HG03432 (cell line): ENCODE data around the gene LGALS8.
"Not testable (repeated sequence)": the region's sequence is repeated elsewhere in the genome, so short reads cannot be mapped to it uniquely, and the experiment has no call there.

Experiments
- ATAC-seq: cut with Tn5 transposase; IDR thresholded peaks from one replicate; pipeline ENCODE4 v1.9.1; 2021; ENCODE audit warnings: mild to moderate bottlenecking, moderate library complexity; ENCODE audit not compliant: unreplicated experiment

The LGALS8 gene

DNA sequence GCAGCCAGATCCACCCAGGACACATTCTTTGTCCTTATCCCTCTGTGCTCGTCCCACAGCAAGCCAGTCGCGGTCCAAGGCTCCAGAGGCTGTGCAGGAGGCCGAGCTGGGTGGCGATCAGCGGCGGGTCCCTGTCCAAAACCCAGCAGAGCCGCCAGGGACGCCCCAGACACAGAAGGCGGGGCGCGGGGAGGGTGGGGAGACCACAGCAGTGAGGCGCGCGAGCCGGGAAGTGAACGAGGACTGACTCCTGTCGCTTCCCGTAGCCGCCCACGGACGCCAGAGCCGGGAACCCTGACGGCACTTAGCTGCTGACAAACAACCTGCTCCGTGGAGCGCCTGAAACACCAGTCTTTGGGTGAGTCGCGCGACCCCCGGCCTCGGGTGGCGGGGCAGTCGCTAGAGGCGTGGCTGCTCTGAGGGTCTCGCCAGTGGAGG lies at the start of gene LGALS8:
TSS of gene LGALS8 (plus strand) at position 279 of the 438 bp plus-strand sequence. CDS start 2,089 bp downstream, outside the sequence.
- ATAC-seq = peak; percentile 74

- ATAC-seq = no peak
Measured at GRCh38 chr1:236476019-236476418, 47.8 kb upstream of the LGALS8 start.

DNA sequence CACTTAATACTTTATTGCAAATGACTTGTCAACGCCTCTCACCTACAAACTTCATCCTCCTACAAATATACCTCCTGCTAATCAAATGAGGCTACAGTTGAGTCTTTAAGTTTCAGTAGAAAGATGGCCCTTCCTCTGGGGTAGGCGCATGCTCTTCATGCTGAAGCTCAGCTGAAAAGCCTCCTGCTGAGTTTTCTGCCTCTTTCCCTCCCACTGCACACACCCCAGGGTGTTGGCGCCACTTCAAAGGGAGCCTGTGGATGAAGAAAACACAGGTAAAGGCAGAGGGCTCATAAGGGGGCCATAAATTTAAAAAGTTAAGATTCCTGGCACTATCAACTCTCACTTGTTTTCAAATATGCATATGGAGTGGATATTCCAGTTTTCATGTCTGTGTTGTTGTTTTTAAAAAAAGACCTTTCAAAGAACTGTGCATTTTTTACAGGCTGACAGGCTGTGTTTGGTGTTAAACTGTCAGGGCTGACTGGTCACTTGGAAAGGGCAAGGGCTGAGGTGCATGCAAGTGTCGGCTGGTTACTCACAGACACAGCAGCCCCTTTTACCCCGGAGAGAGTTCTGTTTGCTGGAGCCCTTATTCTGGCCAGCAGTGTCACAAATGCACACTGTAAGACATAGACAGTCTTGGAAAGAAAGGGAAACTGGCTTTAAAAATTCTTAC lies 42.9 kb upstream of the LGALS8 start:
- no peak for ATAC-seq

- no peak for ATAC-seq
Measured at GRCh38 chr1:236484310-236484971, 39.3 kb upstream of the LGALS8 start.

- no peak for ATAC-seq
Measured at GRCh38 chr1:236486356-236487002, 37.3 kb upstream of the LGALS8 start.

DNA sequence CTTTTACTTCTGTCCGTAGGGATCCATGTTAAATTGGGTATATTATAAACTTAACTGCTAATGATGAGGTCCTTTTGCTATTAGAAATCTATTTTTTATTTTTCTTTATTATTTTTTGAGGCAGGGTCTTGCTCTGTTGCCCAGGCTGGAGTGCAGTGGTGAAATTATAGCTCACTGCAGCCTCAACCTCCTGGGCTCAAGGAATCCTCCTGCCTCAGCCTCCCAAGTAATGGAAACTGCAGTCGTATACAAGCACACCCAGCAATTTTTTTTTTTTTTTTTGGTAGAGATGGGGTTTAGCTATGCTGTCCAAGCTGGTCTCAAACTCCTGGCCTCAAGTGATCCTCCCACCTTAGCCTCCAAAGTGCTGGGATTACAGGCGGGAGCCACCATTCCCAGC lies 34.6 kb upstream of the LGALS8 start:
- not testable (repeated sequence) for ATAC-seq

DNA sequence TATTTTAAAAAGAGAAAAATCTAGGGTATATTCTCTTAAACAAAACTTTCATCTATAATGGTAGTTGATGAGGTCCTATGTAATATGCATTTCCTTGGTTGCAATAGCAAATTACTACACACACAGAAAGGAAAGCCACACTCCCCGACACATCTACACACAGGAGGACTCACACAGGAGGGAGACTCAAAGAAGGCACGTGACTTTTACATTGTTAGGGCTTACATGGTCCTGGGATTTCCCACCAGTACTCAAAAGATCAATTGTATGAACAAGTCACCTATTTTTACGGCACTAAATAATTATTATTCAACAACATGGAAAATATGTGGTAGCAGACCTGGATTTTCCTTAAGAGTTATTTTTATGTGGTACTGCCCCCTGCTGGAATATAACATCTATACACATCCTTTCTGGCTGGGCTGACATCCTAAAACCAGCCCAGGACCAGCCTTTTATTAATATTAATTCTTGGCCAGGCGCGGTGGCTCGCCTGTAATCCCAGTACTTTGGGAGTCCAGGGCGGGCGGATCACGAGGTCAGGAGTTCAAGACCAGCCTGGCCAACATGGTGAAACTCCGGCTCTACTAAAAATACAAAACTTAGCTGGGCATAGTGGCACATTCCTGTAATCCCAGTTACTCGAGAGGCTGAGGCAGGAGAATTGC lies 33.9 kb upstream of the LGALS8 start:
- ATAC-seq = peak; percentile 60

GRCh38 chr1:236491469-236492136 lies 32.2 kb upstream of the LGALS8 start:
- ATAC-seq = no peak

DNA sequence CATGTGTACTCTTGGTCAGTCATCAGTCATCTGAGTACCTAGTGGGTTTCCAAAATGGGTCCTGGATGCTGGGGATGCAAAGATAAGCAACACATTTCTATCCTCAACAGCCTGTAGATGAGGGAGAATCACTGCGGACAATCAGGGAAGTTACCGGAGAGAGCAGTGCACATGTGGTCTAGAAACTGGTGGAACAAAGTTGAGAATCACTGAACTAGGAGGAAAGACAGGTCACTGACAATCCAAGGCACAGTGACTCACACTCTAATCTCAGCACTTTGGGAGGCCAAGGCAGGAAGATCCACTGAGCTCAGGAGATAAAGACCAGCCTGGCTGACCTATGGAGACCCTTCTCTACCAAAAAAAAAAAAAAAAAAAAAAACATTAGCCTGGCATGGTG lies 31.4 kb upstream of the LGALS8 start:
- no peak for ATAC-seq

- ATAC-seq = no peak
Measured at GRCh38 chr1:236494082-236494481, 29.7 kb upstream of the LGALS8 start.

DNA sequence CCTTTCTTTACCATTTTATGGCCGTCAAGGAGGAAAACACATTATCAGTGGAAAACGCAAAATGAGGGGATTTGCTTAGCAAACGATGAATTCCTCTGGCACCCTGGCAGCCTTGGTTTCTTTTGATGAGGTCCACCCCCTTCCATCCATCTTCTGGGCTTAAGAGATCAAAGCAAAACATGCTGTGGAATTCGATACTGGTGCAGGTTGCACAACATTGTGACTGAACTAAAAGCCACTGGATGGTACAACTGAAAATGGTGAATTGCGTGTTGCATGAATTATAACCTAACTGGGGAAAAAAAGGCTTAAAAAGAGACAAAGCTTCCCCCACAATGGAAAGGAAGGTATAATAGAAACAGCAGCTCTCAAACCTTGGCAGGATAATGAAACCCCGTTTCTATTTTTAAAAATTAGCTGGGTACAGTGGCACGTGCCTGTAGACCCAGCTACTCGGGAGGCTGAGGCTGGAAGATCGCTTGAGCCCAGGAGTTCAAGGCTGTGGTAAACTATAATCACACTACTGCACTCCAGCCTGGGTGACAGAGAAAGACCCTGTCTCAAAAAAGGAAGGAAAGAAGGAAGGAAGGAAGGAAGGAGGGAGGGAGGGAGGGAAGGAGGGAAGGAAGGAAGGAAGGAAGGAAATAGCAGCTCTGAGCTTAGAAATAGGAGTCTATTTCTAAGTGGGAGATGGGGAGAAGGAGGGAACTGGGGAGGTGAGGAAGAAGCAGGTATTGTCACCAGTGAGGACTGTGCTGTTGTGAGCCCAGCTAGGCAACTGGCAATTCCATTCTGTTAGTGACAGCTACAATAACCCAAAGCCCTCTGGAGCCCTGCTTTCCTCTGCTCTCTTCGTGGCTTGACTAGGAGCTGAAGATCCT lies 29.0 kb upstream of the LGALS8 start:
- no peak for ATAC-seq

DNA sequence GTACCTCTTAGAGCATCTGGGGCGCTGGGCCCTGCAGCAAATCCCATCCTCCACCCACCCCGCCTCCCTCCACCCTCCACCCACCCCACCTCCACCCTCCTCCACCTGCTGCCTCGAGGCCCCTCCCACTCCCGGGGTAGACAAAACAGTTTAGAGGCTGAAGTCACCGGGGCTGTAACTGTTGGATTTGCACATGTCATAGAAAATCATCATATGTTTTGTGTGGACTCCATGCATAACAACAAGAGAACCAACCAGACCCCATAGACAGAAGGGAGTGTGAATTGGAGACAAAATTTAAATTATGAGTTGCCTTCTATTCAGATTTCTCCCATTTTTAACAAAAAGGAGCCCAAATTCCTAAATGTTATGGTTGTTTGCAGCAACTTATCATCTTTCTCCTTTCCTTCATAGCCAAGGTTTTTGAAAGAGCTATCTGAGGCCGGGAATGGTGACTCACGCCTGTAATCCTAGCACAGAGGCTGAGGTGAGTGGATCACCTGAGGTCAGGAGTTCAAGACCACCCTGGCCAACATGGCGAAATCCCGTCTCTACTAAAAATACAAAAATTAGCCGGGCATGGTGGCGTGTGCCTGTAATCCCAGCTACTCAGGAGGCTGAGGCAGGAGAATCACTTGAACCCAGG lies 28.2 kb upstream of the LGALS8 start:
- ATAC-seq = no peak

GRCh38 chr1:236497908-236498307 lies 25.9 kb upstream of the LGALS8 start:
- no peak for ATAC-seq

GRCh38 chr1:236501093-236501492 lies 22.7 kb upstream of the LGALS8 start:
- no peak for ATAC-seq

- ATAC-seq = no peak
Measured at GRCh38 chr1:236502579-236502971, 21.2 kb upstream of the LGALS8 start.

DNA sequence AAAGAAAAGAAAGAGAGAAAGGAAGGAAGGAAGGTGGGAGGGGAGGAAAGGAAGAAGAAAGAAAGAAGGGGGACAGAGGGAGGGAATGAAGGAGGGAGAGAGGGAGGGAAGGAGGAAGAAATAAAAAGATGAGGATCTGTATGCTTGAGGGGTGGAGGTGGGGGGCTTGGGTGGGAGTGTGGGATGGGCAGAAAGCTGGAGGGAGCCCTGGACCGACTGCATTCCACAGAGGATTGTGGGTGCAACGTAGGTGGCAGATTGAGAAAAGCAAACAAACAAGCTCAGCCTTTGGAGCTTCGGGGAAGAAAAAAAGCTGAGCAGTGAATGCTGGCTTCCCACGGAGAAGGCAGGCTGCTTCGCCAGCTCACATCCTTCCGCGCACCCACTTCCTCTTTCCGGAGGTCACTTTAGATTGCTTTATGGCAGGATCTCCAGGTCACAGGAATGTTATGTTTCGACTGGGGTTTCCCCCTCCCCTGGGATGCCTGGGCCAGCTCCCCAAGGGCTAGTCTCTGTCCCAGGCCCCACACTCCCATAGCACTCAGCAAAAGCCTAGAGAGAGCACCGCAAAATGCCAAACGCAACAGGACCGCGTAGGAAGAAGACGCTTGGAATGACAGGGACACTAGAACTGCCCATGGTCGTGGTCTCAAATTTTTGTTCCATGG lies 20.7 kb upstream of the LGALS8 start:
- ATAC-seq = no peak

DNA sequence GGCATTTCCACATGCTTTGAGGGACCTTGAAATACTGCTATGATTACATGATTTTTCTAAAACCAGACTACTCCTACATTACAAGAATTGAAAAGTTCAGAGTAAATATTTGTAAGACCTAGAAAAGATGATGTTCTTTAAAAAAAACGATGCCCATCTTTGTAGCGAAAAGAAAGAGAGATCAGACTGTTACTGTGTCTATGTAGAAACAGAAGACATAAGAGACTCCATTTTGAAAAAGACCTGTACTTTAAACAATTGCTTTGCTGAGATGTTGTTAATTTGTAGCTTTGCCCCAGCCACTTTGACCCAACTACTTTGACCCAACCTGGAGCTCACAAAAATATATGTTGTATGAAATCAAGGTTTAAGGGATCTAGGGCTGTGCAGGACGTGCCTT lies 19.4 kb upstream of the LGALS8 start:
- not testable (repeated sequence) for ATAC-seq

DNA sequence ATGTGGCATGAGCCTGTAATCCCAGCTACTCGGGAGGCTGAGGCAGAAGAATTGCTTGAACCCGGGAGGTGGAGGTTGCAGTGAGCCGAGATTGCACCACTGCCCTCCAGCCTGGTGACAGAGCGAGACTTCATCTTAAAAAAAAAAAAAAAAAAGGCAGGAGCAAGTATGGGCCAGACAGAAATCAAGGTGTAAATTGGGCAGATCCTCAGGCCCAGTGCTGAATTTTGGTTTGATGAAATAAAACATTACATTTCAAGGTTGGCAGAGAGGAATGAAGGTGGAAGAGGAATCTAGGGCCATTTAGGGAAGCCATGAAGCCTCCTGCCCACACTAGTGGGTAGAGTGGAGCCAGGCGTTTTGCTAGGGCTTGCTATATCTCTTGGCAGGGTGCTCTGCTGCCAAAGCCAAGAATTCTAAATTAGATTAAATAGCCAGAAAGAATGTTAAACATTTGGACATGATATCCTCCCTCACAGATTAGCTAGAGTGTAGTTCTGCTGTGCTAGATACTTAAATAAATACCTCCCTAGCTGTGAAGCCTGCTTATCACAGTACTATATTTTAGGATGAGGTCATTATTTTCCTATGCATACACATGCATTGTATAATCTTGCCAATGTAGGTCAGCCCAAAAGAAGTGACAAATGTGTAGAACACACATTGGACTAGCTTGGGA lies 16.6 kb upstream of the LGALS8 start:
- ATAC-seq = no peak
